Activated CD8-positive, alpha-beta T cell treated with anti-CD3 and anti-CD28 coated beads for 36 hours (primary cell): ENCODE results near the gene SAMD8. TPM values are rescaled to one million over a fixed set of nuclear protein-coding genes. Genes with fewer than 3 reads are reported as not detected.

Experiments
- ATAC-seq: fragments of 200-7000 bp; cut with Tn5 transposase; one replicate; pipeline ENCODE4 v1.10.0; 2021; ENCODE audit warnings: mild to moderate bottlenecking, moderate library complexity
- CTCF ChIA-PET: fragments of 350-600 bp; sonication (Branson Sonifier 250); formaldehyde crosslinking; loops from one replicate; lab custom pipeline; 2021; ENCODE audit warnings: antibody characterized with exemption; lab: Charles Lee
- POLR2A ChIA-PET: fragments of 350-600 bp; sonication (Branson Sonifier 250); formaldehyde crosslinking; loops from one replicate; lab custom pipeline; 2021; ENCODE audit warnings: antibody characterized with exemption; lab: Charles Lee
- DNase-seq: peaks from one replicate; pipeline ENCODE4 v3.0.0-alpha.2; 2020
- H3K27ac Mint-ChIP-seq: one replicate; pipeline ENCODE4 v1.8.0; 2021; ENCODE audit warnings: mild to moderate bottlenecking, mixed read lengths
- H3K27me3 Mint-ChIP-seq: one replicate; pipeline ENCODE4 v1.8.0; 2021; ENCODE audit warnings: mixed read lengths
- H3K36me3 Mint-ChIP-seq: one replicate; pipeline ENCODE4 v1.8.0; 2021; ENCODE audit warnings: low read depth, mixed read lengths
- H3K4me1 Mint-ChIP-seq: one replicate; pipeline ENCODE4 v1.8.0; 2021; ENCODE audit warnings: low read depth, mixed read lengths
- H3K4me3 Mint-ChIP-seq: one replicate; pipeline ENCODE4 v1.8.0; 2021; ENCODE audit warnings: mild to moderate bottlenecking, moderate library complexity, mixed read lengths
- H3K9me3 Mint-ChIP-seq: one replicate; pipeline ENCODE4 v1.8.0; 2021; ENCODE audit warnings: mixed read lengths
- CTCF ChIP-seq: fragments of 200-600 bp; IDR thresholded peaks from one replicate; pipeline ENCODE4 v1.8.0; 2022; ENCODE audit warnings: antibody characterized with exemption, mild to moderate bottlenecking
- intact Hi-C: fragments of 100-400 bp; cut with micrococcal nuclease; formaldehyde crosslinking; loops from one replicate; pipeline ENCODE4 v1.10.0; 2022
- total RNA-seq, 2 experiments: library from RNA; stranded (reverse); gene quantifications; one replicate each; pipeline ENCODE4 v1.2.3, GENCODE V29; 2021

SAMD8 gene
- total RNA-seq, 2 experiments from 2014 or later: 21.9 to 23.7 TPM

GRCh38 chr10:75230600-75231038, 119.2 kb downstream of the SAMD8 start:
- peaks cover 44% of the 10 kb centered on the region for H3K36me3 Mint-ChIP-seq
- POLR2A ChIA-PET: interaction anchor here (1.2 to 11.3 kb wide), 3 partner anchors 12 to 43 kb away, joined by 6 to 106 read pairs (median 12); partner anchors contain the start of gene VDAC2
- intact Hi-C loops: loop anchor here (1.0 to 5.0 kb wide), 2 partner anchors 42 to 118 kb away; partner anchors contain the start of gene SAMD8

More at GRCh38 chr10:75230600-75231038, 119.2 kb downstream of the SAMD8 start:
- peaks cover 43% of the 10 kb centered on the region for H3K4me1 Mint-ChIP-seq
- DNase-seq: peak; percentile 99
- peak overlapping the region; percentile 93 for H3K27ac Mint-ChIP-seq
- no peaks in the 10 kb centered on the region for H3K9me3 Mint-ChIP-seq
- peak; percentile 47 for ATAC-seq
- TF ChIP-seq CTCF: peak; percentile 73
- H3K4me3 Mint-ChIP-seq: no peak overlapping the region
- no peaks in the 10 kb centered on the region for H3K27me3 Mint-ChIP-seq
- CTCF ChIA-PET: interaction anchor here (0.6 to 9.1 kb wide), 15 partner anchors 9 to 119 kb away, joined by 3 to 118 read pairs (median 4); partner anchors contain the start of genes SAMD8 and VDAC2

Other genes starting within 250 kb of the SAMD8 start
- gene VDAC2, start 99.1 kb downstream of the SAMD8 start, total RNA-seq: 100 to 1,000 TPM; 253 to 263 TPM
- gene COMTD1, start 124.3 kb downstream of the SAMD8 start, total RNA-seq: 10 to 100 TPM; 54.5 to 58.1 TPM